Fibroblast of lung (primary cell): Measurements from ENCODE around the gene ATP13A5. TPM values are rescaled to one million over a fixed set of nuclear protein-coding genes. Genes with fewer than 3 reads are reported as not detected.
A peak's percentile ranks its signal among the peaks of the same experiment; 100 is the strongest.

Source experiments
- DNase-seq, 2 donors: peaks; one replicate each; pipeline versions ENCODE4 v3.0.0 to v3.0.0-alpha.2; 2010; ENCODE audit warnings: low read depth in 2 of 2
- H2AFZ ChIP-seq: 2 replicates; pipeline ENCODE4 v1.5.1; 2012; ENCODE audit warnings: low read length, control low read depth, inconsistent platforms
- H3K27ac ChIP-seq: 2 replicates; pipeline ENCODE4 v1.5.1; 2011; ENCODE audit warnings: low read length, control low read depth; ENCODE audit not compliant: insufficient read depth
- H3K27me3 ChIP-seq: 2 replicates; pipeline ENCODE4 v1.5.1; 2011; ENCODE audit warnings: mild to moderate bottlenecking, low read length; ENCODE audit not compliant: control insufficient read depth, insufficient read depth
- H3K36me3 ChIP-seq: 2 replicates; pipeline ENCODE4 v1.5.1; 2011; ENCODE audit warnings: low read length; ENCODE audit not compliant: control insufficient read depth, insufficient read depth
- H3K4me1 ChIP-seq: 2 replicates; pipeline ENCODE4 v1.5.1; 2011; ENCODE audit warnings: low read length; ENCODE audit not compliant: control insufficient read depth, insufficient read depth; ENCODE audit errors: extremely low read depth
- H3K4me2 ChIP-seq: 2 replicates; pipeline ENCODE4 v1.5.1; 2011; ENCODE audit warnings: low read length, control low read depth; ENCODE audit not compliant: insufficient read depth; ENCODE audit errors: extremely low read depth
- H3K4me3 ChIP-seq, 4 experiments: fragments of 200-600 bp in 1 of 4; sonication (generic) in 1 of 4; replicated peaks in 1 of 4; 2 replicates each; pipeline ENCODE4 v1.5.1; 2011 to 2016; ENCODE audit warnings: low read length in 4 of 4, low read depth in 3 of 4, mild to moderate bottlenecking in 3 of 4, control low read depth in 2 of 4, inconsistent platforms in 1 of 4, mixed read lengths in 1 of 4; ENCODE audit not compliant: insufficient read depth in 1 of 4; ENCODE audit errors: control extremely low read depth in 1 of 4
- H3K79me2 ChIP-seq: 2 replicates; pipeline ENCODE4 v1.5.1; 2012; ENCODE audit warnings: mild to moderate bottlenecking, low read length, inconsistent platforms; ENCODE audit not compliant: control insufficient read depth, insufficient read depth
- H3K9ac ChIP-seq: 2 replicates; pipeline ENCODE4 v1.5.1; 2011; ENCODE audit warnings: mild to moderate bottlenecking, low read length, control low read depth; ENCODE audit not compliant: insufficient read depth
- H3K9me3 ChIP-seq: 2 replicates; pipeline ENCODE4 v1.5.1; 2012; ENCODE audit warnings: low read depth, low read length; ENCODE audit not compliant: control insufficient read depth, insufficient read depth
- H4K20me1 ChIP-seq: 2 replicates; pipeline ENCODE4 v1.5.1; 2011; ENCODE audit warnings: low read length; ENCODE audit not compliant: control insufficient read depth, insufficient read depth; ENCODE audit errors: extremely low read depth
- CTCF ChIP-seq, 2 donors: IDR thresholded peaks in 1 of 2; conservative IDR thresholded peaks in 1 of 2; 1 replicate in 1 of 2; 2 replicates in 1 of 2; pipeline ENCODE4 v1.5.1; 2011 to 2012; ENCODE audit warnings: low read length in 2 of 2, control low read depth in 1 of 2, inconsistent platforms in 1 of 2, low read depth in 1 of 2, mild to moderate bottlenecking in 1 of 2
- EZH2 ChIP-seq: IDR thresholded peaks from 2 replicates; pipeline ENCODE4 v1.5.1; 2012; ENCODE audit warnings: low read length, control low read depth, mild to moderate bottlenecking; ENCODE audit errors: missing control alignments
- polyA plus RNA-seq, 2 donors: library from polyadenylated mRNA; depleted of rRNA in 1 of 2; stranded (reverse) in 1 of 2; unstranded in 1 of 2; fragments of >200 nt; gene quantifications; 2 replicates each; pipeline ENCODE4 v1.2.1, GENCODE V29; 2011 to 2012; ENCODE audit warnings: missing spikeins in 1 of 2
- total RNA-seq: library from RNA; depleted of rRNA; stranded (reverse); fragments of >200 nt; gene quantifications from 2 replicates; pipeline ENCODE4 v1.2.1, GENCODE V29; 2014

ATP13A5 gene
- total and polyA plus RNA-seq, 2 donors (not counting 1 experiment from before 2014, with no cell fraction given), result not detected

DNA sequence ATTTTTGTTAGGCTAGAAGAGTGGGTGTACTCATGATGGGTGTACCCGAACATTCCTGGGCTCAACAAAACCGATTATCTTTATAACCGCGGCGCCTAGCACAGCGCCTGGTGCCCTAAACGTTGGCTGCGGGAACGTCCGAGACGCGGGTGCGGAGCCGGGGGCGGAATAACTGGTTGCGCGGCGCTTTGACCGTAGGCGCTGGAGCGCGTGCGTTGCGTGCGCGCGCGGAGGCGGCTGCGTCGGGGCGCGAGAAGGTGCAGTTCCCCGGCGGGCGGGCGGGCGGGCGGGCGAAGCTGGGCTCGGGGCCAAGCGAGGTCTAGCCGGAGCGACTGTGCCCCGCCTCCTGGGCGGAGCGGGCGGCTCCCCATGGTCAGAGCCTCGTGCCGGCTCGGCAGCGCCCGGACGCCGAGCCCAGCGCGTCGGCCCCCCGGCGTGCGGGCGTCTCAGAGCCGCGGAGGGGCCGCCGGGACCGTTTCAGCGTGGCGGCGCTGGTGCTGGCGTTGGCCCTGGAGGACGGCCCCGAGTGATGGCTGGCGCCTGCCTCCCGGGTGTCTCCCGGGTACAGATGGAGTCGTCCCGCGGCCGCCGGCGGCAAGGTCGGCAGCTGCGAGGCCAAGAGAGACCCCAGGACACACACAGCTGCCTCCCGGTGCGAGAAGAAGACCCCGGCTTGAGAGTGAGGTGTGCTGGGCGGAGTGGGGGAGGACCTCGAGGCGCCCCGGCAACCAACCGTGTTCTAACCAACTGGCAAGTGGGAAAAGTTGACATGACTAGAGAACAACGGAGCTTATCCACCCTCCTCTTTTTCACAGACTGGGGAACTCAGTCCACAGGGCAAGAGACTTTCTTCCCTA, 137.5 kb downstream of the ATP13A5 start, which contains the start of gene PLAAT1:
Gene PLAAT1 (plus strand): TSS at position 373 of the 857 bp plus-strand sequence. CDS start 14,429 bp downstream, outside the sequence.
- H3K4me2 ChIP-seq, result peak within 1 kb of the TSS; percentile 45
- no peaks in the 10 kb centered on the region for H3K4me1 ChIP-seq
- no peaks in the 10 kb centered on the region for H3K79me2 ChIP-seq
- H3K4me3 ChIP-seq, result peak within 1 kb of the TSS in 3 of 4 experiments; percentile 32 to 46 (median 45)
- H2AFZ ChIP-seq, result no peak within 1 kb of the TSS
- H3K36me3 ChIP-seq, result no peaks in the 10 kb centered on the region
- no peaks in the 10 kb centered on the region for H3K27me3 ChIP-seq
- DNase-seq, result peak; percentile 22 to 69
- no peak for TF ChIP-seq EZH2
- no peak for TF ChIP-seq CTCF (conservative IDR thresholded peaks at IDR 0.05 in 1 of 2, IDR thresholded peaks at IDR 0.05 in 1 of 2; ENCODE audit: low read depth in 1 of 2, low read length in 2 of 2)
- H4K20me1 ChIP-seq, result no peaks in the 10 kb centered on the region
- no peak within 1 kb of the TSS for H3K9ac ChIP-seq
- H3K9me3 ChIP-seq, result no peaks in the 10 kb centered on the region
- H3K27ac ChIP-seq, result no peak within 1 kb of the TSS

- Histone ChIP-seq H4K20me1 (no peaks in the 10 kb centered on the region), H3K79me2 (no peaks in the 10 kb centered on the region), H3K4me2 (peak overlapping the region; percentile 40)
Measured at GRCh38 chr3:193240436-193240849, 138.1 kb downstream of the ATP13A5 start.

More at GRCh38 chr3:193240436-193240849, 138.1 kb downstream of the ATP13A5 start:
- DNase-seq, result peak in 1 of 2 donors; percentile 44
- Histone ChIP-seq H2AFZ (no peak overlapping the region), H3K36me3 (no peaks in the 10 kb centered on the region), H3K9me3 (no peaks in the 10 kb centered on the region), H3K4me1 (no peaks in the 10 kb centered on the region), H3K27ac (no peak overlapping the region), H3K27me3 (no peaks in the 10 kb centered on the region), H3K9ac (no peak overlapping the region), H3K4me3 (peak overlapping the region in 3 of 4 experiments; percentile 32 to 46 (median 45))
- TF ChIP-seq CTCF (conservative IDR thresholded peaks at IDR 0.05 in 1 of 2, IDR thresholded peaks at IDR 0.05 in 1 of 2; ENCODE audit: low read depth in 1 of 2, low read length in 2 of 2) (no peak), EZH2 (no peak)
